GM19397 (cell line): Measurements from ENCODE around the gene SLC6A18.
"Not testable (repeated sequence)": the region's sequence is repeated elsewhere in the genome, so short reads cannot be mapped to it uniquely, and the experiment has no call there.

Experiments used
- ATAC-seq: cut with Tn5 transposase; IDR thresholded peaks from one replicate; pipeline ENCODE4 v1.9.1; 2021; ENCODE audit warnings: mild to moderate bottlenecking, moderate library complexity; ENCODE audit not compliant: unreplicated experiment

Gene SLC6A18

DNA sequence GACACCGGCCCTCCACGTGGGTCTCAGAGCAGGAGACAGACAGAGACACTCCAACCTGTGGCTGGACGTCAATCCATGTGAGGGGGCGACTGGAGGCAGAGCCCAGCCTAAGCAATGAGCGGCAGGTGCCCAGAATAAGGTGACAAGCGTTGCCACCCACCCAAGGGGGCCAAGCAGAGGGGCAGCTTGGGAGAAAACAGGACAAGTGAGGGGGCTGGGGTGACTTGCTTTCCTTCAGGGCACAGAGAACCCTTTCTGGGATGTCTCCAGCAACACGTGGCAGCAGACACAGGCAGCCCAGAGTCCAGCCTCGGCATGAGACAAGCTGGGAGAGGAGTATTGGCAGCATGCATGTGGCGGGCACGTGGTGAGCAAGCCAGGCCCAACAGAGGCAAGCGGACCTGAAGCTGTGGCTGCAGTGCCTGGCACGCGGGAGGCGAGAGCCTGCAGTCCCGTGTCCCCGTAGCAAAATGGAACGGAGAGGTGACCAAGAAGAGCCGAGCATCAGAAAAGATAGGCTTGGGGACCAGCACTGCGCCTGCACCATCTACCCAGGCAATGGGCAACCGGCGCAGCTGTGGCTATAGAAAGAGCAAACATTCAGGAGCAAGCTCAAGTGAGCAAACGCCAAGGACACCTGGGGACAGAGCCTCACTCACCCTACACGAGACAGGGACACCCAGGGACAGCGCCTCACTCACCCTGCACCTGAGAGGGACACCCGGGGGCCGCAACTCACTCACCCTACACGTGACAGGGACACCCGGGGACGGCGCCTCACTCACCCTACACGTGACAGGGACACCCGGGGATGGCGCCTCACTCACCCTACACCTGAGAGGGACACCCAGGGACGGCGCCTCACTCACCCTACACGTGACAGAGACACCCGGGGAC lies 63.5 kb downstream of the SLC6A18 start:
- no peak for ATAC-seq

DNA sequence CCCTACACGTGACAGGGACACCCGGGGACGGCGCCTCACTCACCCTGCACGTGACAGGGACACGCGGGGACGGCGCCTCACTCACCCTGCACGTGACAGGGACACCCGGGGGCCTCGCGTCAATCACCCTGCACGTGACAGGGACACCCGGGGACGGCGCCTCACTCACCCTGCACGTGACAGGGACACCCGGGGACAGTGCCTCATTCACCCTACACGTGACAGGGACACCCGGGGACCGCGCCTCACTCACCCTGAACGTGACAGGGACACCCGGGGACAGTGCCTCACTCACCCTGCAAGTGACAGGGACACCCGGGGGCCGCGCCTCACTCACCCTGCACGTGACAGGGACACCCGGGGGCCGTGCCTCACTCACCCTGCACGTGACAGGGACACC lies 64.4 kb downstream of the SLC6A18 start:
- ATAC-seq, result not testable (repeated sequence)

DNA sequence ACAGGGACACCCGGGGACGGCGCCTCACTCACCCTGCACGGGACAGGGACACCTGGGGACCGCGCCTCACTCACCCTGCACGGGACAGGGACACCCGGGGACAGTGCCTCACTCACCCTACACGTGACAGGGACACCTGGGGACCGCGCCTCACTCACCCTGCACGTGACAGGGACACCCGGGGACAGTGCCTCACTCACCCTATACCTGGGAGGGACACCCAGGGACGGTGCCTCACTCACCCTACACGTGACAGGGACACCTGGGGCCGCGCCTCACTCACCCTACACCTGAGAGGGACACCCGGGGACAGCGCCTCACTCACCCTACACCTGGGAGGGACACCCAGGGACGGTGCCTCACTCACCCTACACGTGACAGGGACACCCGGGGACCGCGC lies 65.8 kb downstream of the SLC6A18 start:
- ATAC-seq, result not testable (repeated sequence)

DNA sequence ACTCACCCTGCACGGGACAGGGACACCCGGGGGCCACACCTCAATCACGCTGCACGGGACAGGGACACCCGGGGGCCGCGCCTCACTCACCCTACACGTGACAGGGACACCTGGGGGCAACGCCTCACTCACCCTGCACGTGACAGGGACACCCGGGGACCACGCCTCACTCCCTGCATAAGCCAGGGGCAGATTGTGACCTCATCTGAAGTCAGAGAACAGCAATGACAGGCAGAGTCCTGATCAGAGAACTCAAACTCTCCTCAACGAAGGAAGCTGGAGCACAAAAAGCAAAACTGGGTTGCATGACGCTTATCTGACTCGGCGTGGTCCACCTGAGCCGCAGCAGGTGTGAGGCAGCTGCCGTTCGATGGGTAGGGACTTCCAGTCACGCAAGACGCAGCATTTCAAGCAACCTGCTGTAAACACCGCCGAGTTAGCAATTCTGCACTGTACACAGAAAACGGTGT lies 66.5 kb downstream of the SLC6A18 start:
- ATAC-seq, result no peak

GRCh38 chr5:1292139-1292538 lies 67.0 kb downstream of the SLC6A18 start:
- ATAC-seq, result no peak

DNA sequence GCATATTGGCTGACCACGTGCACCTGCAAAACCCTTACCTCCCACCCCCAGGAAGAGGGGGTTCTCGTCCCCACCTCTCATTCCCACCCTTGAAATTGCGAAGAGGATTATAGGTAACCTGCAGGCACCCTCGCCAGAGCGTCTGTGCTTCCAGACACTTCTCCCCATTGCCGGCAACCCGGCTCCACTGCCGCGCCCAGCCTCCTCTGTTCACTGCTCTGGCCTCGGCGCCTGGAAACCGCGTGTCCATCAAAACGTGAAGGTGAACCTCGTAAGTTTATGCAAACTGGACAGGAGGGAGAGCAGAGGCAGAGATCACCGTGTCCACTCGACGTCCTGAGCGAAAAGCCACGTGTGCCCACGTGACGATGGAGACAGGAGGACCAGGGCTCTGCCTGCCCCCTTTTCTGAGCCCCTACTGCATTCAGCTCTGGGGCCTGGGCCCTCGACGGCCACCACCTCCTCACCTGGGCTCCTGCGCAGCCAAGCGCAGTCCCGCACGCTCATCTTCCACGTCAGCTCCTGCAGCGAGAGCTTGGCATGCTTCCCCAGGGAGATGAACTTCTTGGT lies 67.8 kb downstream of the SLC6A18 start:
- no peak for ATAC-seq

- no peak for ATAC-seq
These were observed 68.4 kb downstream of the SLC6A18 start for GRCh38 chr5:1293416-1294205.

- no peak for ATAC-seq
These were observed 69.1 kb downstream of the SLC6A18 start for GRCh38 chr5:1294206-1294834.

DNA sequence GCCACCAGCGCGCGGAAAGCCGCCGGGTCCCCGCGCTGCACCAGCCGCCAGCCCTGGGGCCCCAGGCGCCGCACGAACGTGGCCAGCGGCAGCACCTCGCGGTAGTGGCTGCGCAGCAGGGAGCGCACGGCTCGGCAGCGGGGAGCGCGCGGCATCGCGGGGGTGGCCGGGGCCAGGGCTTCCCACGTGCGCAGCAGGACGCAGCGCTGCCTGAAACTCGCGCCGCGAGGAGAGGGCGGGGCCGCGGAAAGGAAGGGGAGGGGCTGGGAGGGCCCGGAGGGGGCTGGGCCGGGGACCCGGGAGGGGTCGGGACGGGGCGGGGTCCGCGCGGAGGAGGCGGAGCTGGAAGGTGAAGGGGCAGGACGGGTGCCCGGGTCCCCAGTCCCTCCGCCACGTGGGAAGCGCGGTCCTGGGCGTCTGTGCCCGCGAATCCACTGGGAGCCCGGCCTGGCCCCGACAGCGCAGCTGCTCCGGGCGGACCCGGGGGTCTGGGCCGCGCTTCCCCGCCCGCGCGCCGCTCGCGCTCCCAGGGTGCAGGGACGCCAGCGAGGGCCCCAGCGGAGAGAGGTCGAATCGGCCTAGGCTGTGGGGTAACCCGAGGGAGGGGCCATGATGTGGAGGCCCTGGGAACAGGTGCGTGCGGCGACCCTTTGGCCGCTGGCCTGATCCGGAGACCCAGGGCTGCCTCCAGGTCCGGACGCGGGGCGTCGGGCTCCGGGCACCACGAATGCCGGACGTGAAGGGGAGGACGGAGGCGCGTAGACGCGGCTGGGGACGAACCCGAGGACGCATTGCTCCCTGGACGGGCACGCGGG lies 69.9 kb downstream of the SLC6A18 start, which contains the start of gene TERT:
TSS of gene TERT (minus strand) at position 234 of the 815 bp plus-strand sequence. CDS start at position 155, 79 bp downstream.
- no peak for ATAC-seq

DNA sequence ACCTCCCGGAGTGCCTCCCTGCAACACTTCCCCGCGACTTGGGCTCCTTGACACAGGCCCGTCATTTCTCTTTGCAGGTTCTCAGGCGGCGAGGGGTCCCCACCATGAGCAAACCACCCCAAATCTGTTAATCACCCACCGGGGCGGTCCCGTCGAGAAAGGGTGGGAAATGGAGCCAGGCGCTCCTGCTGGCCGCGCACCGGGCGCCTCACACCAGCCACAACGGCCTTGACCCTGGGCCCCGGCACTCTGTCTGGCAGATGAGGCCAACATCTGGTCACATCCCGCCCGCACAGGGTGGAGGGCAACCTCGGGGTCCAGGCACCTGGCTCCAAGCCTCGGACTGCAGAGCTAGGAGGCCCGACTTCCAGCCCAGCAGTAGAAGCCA lies 70.5 kb downstream of the SLC6A18 start:
- no peak for ATAC-seq
